Progenitor cell of endocrine pancreas (in vitro differentiated cells): ENCODE data around the gene ORAI2. TPM values are rescaled to one million over a fixed set of nuclear protein-coding genes. Genes with fewer than 3 reads are reported as not detected.

Experiments used
- DNase-seq: peaks from one replicate; pipeline ENCODE4 v3.0.0; 2021; ENCODE audit warnings: low spot score; ENCODE audit not compliant: unreplicated experiment
- H3K27ac Mint-ChIP-seq: 2 replicates; pipeline ENCODE4 v1.8.0; 2021; ENCODE audit warnings: mild to moderate bottlenecking, moderate library complexity, mixed read lengths
- H3K27me3 Mint-ChIP-seq: 2 replicates; pipeline ENCODE4 v1.8.0; 2021; ENCODE audit warnings: mixed read lengths
- H3K36me3 Mint-ChIP-seq: 2 replicates; pipeline ENCODE4 v1.8.0; 2022; ENCODE audit warnings: mixed read lengths; ENCODE audit not compliant: insufficient read depth
- H3K4me1 Mint-ChIP-seq: 2 replicates; pipeline ENCODE4 v1.8.0; 2021; ENCODE audit warnings: low read depth, mixed read lengths
- H3K4me3 Mint-ChIP-seq: 2 replicates; pipeline ENCODE4 v1.8.0; 2021; ENCODE audit warnings: low read depth, mild to moderate bottlenecking, moderate library complexity, mixed read lengths
- H3K9me3 Mint-ChIP-seq: 2 replicates; pipeline ENCODE4 v1.8.0; 2021; ENCODE audit warnings: low read depth, mixed read lengths
- total RNA-seq: library from RNA; stranded (reverse); gene quantifications from 2 replicates; pipeline ENCODE4 v1.2.1, GENCODE V29; 2021
- TF ChIP-seq, protein P1 (sequence below): fragments of 200-600 bp; sonication (generic); IDR thresholded peaks from one replicate; pipeline ENCODE4 v1.5.0; 2021; ENCODE audit warnings: antibody characterized with exemption, mild to moderate bottlenecking; ENCODE audit not compliant: unreplicated experiment

Gene ORAI2
- total RNA-seq, 1 donor from 2014 or later = 41.8 TPM

DNA sequence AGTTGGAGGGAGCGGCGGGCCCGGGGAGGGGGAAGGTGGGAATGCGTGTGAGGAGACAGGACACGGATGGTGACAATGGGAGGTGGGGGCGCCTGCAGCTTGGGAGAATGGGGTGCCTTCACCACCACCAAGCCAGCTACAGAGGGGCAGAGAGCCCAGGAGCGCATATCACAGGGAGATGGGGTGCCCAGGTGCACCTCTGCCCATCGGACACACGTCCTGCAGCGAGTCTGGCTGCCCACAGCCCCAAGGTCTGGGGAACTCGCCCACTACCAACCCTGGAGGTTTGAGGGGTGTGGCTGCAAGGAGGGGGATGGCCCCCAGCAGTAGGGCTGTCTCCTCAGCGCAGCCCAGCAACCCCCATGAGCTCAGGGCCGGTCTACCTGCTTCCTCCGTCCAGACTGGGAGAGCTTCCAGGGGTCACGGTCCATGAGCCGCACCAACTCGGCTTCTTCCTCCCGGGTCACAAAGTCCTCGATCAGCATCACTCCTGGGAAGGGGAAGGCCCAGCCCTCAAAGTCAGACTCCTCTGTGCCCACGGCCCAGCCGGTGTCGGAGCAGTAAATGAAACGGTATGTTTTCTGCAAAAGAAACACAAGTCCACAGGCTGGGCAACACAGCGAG, 26.0 kb downstream of the ORAI2 start:
- H3K9me3 Mint-ChIP-seq = no peaks in the 10 kb centered on the region
- DNase-seq = no peak
- no peak overlapping the region for H3K27ac Mint-ChIP-seq
- no peaks in the 10 kb centered on the region for H3K36me3 Mint-ChIP-seq
- TF ChIP-seq, protein P1, sequence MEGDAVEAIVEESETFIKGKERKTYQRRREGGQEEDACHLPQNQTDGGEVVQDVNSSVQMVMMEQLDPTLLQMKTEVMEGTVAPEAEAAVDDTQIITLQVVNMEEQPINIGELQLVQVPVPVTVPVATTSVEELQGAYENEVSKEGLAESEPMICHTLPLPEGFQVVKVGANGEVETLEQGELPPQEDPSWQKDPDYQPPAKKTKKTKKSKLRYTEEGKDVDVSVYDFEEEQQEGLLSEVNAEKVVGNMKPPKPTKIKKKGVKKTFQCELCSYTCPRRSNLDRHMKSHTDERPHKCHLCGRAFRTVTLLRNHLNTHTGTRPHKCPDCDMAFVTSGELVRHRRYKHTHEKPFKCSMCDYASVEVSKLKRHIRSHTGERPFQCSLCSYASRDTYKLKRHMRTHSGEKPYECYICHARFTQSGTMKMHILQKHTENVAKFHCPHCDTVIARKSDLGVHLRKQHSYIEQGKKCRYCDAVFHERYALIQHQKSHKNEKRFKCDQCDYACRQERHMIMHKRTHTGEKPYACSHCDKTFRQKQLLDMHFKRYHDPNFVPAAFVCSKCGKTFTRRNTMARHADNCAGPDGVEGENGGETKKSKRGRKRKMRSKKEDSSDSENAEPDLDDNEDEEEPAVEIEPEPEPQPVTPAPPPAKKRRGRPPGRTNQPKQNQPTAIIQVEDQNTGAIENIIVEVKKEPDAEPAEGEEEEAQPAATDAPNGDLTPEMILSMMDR = no peak
- peaks cover 7% of the 10 kb centered on the region for H3K4me1 Mint-ChIP-seq
- H3K4me3 Mint-ChIP-seq = no peak overlapping the region
- no peaks in the 10 kb centered on the region for H3K27me3 Mint-ChIP-seq

DNA sequence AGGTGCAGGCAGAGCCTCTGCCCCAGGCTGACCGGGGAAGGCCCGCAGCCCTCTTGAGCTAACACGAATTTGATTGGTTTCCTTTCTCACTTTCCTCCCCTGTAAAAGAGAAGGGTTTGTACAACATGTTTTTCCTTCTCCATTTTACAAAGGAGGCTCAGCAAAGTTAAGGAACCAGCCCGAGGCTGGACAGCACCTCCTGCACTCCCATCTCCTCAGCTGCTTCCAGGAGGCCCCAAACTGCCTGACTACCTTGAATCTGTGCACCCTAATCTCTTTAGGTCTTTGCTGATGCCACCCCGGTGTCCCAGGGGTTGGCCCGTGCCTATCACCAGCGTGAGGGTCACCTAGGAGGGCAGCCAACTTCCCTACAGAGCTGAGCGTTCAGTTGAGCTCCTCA, 27.1 kb downstream of the ORAI2 start:
- Mint-ChIP-seq H3K27me3 (no peaks in the 10 kb centered on the region), H3K9me3 (no peaks in the 10 kb centered on the region), H3K36me3 (no peaks in the 10 kb centered on the region), H3K27ac (peak overlapping the region; percentile 71), H3K4me1 (peaks cover 9% of the 10 kb centered on the region), H3K4me3 (no peak overlapping the region)
- DNase-seq = no peak
- TF ChIP-seq, protein P1 = no peak

DNA sequence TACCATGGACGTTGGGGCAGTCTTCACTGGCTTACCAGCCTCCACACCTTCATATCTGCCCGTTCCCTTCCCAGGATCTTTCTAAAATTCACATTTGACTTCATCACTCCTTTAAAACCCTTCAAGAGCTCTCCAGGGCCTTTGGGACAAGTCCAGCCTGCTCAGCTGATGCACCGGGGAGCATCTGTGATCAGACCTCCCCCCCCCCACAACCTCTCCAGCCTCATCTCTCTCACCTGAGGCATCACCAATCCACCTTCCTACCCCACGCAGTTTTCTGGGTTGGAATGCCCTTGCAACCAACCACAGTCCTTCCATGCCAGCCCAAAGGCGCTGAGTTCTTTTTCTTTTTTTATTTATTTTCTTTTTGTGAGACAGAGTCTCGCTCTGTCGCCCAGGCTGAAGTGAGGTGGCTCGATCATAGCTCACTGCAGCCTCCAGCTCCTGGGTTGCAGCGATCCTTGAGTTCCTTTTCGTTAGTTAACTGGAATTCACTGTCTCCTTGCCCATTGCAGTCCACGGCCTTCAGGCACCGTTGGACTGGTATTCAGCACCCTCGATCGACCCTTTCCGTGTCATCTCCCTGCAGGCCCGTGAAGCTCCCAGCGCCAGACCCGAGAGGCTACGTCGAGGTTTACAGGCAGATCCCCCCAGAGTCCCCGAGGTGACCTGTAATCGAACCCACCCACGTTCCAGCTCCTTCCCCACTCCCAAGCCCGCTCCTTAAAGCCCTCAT, 30.6 kb downstream of the ORAI2 start:
- DNase-seq = no peak
- Mint-ChIP-seq H3K27ac (peak overlapping the region; percentile 93), H3K9me3 (no peaks in the 10 kb centered on the region), H3K27me3 (no peaks in the 10 kb centered on the region), H3K4me1 (peaks cover 12% of the 10 kb centered on the region), H3K4me3 (peak overlapping the region; percentile 96), H3K36me3 (peaks cover 2% of the 10 kb centered on the region)
- TF ChIP-seq, protein P1 = no peak

DNA sequence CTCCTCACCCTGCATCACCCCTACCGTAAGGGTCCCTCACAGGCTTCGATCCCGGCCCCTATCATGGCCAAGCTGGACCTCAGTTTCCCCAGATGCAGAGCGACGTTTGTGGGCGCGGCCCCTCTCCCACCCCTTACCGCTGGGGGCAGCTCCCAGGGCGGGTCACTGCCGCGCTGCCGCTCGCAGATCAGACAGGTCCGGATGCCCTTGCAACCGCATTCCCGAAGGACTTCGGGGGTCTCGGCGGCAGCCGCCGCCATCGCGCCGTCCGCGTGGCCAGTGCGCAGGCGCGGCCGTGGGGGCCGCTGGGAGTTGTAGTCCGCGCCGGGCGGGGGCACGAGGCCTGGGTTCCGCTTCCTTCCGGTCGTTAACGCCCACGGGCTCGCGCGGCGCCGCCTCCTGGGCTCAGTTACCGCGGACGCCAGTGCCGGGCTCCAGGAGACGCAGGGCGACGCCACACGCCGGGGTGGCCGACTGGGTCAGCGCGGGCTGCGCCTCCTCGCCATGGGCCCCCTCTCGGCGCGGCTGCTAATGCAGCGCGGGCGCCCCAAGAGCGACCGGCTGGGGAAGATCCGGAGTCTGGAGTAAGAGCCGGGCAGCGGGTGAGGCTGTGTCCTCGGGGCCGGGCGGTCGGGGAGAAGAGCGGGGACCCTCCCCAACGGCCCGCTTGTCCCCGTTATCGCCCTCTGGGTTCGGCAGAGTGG, 31.4 kb downstream of the ORAI2 start, which contains the start of the genes ALKBH4 and LRWD1:
Gene ALKBH4, minus strand, starts transcription at position 287 of the 704 bp plus-strand sequence. Its CDS starts 27 bp downstream, at position 260.
Gene LRWD1, plus strand, starts transcription at position 408 of the 704 bp plus-strand sequence. Its CDS starts 97 bp downstream, at position 505.
- Mint-ChIP-seq H3K27ac (peak within 1 kb of the TSS; percentile 93), H3K4me3 (peak within 1 kb of the TSS; percentile 96), H3K36me3 (peaks cover 2% of the 10 kb centered on the region), H3K4me1 (peaks cover 12% of the 10 kb centered on the region), H3K9me3 (no peaks in the 10 kb centered on the region), H3K27me3 (no peaks in the 10 kb centered on the region)
- TF ChIP-seq, protein P1 = peak; percentile 34
- DNase-seq = peak; percentile 92

DNA sequence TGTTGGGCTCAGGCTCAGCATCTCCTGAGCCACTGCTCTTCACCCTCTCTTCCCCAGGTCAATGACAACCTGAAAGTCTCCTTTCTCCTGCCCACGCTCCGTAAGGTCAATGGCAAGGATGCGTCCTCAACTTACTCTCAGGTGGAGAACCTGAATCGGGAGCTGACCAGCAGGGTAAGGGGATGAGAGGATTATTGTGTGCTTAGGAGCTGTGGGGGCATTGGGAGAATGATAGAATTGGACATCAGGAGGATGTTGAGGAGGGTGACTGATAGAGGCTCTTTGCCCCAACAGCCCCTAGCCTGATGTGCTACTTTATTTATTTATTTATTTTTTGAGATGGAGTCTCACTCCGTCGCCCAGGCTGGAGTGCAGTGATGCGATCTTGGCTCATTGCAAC, 32.7 kb downstream of the ORAI2 start:
- peaks cover 2% of the 10 kb centered on the region for H3K36me3 Mint-ChIP-seq
- no peaks in the 10 kb centered on the region for H3K27me3 Mint-ChIP-seq
- H3K9me3 Mint-ChIP-seq = no peaks in the 10 kb centered on the region
- no peak for DNase-seq
- no peak overlapping the region for H3K27ac Mint-ChIP-seq
- H3K4me3 Mint-ChIP-seq = peak overlapping the region; percentile 96
- peaks cover 12% of the 10 kb centered on the region for H3K4me1 Mint-ChIP-seq
- TF ChIP-seq, protein P1 = no peak
